Progenitor cell of endocrine pancreas (in vitro differentiated cells): ENCODE measurements around the gene NCAPH2. TPM values are rescaled to one million over a fixed set of nuclear protein-coding genes. Genes with fewer than 3 reads are reported as not detected.

Experiments used
- DNase-seq: peaks from one replicate; pipeline ENCODE4 v3.0.0; 2021; ENCODE audit warnings: low spot score; ENCODE audit not compliant: unreplicated experiment
- H3K27ac Mint-ChIP-seq: 2 replicates; pipeline ENCODE4 v1.8.0; 2021; ENCODE audit warnings: mild to moderate bottlenecking, moderate library complexity, mixed read lengths
- H3K27me3 Mint-ChIP-seq: 2 replicates; pipeline ENCODE4 v1.8.0; 2021; ENCODE audit warnings: mixed read lengths
- H3K36me3 Mint-ChIP-seq: 2 replicates; pipeline ENCODE4 v1.8.0; 2022; ENCODE audit warnings: mixed read lengths; ENCODE audit not compliant: insufficient read depth
- H3K4me1 Mint-ChIP-seq: 2 replicates; pipeline ENCODE4 v1.8.0; 2021; ENCODE audit warnings: low read depth, mixed read lengths
- H3K4me3 Mint-ChIP-seq: 2 replicates; pipeline ENCODE4 v1.8.0; 2021; ENCODE audit warnings: low read depth, mild to moderate bottlenecking, moderate library complexity, mixed read lengths
- H3K9me3 Mint-ChIP-seq: 2 replicates; pipeline ENCODE4 v1.8.0; 2021; ENCODE audit warnings: low read depth, mixed read lengths
- CTCF ChIP-seq: fragments of 200-600 bp; sonication (generic); IDR thresholded peaks from one replicate; pipeline ENCODE4 v1.5.0; 2021; ENCODE audit warnings: antibody characterized with exemption, mild to moderate bottlenecking; ENCODE audit not compliant: unreplicated experiment
- total RNA-seq: library from RNA; stranded (reverse); gene quantifications from 2 replicates; pipeline ENCODE4 v1.2.1, GENCODE V29; 2021

The NCAPH2 gene
- total RNA-seq, 1 donor from 2014 or later = 66.5 TPM

- H3K4me1 Mint-ChIP-seq = no peaks in the 10 kb centered on the region
- no peak overlapping the region for H3K27ac Mint-ChIP-seq
- TF ChIP-seq CTCF = no peak
- H3K27me3 Mint-ChIP-seq = peaks cover 23% of the 10 kb centered on the region
- no peaks in the 10 kb centered on the region for H3K9me3 Mint-ChIP-seq
- H3K36me3 Mint-ChIP-seq = no peaks in the 10 kb centered on the region
- H3K4me3 Mint-ChIP-seq = no peak overlapping the region
- DNase-seq = no peak
These were observed 36.8 kb downstream of the NCAPH2 start for GRCh38 chr22:50544746-50545253.

- Mint-ChIP-seq H3K9me3 (no peaks in the 10 kb centered on the region), H3K27ac (no peak within 1 kb of the TSS), H3K27me3 (peaks cover 21% of the 10 kb centered on the region), H3K4me1 (no peaks in the 10 kb centered on the region), H3K36me3 (no peaks in the 10 kb centered on the region), H3K4me3 (no peak within 1 kb of the TSS)
- DNase-seq = no peak
- no peak for TF ChIP-seq CTCF
These were observed 37.7 kb downstream of the NCAPH2 start, which contains the start of gene KLHDC7B for GRCh38 chr22:50545522-50546325. KLHDC7B (plus strand) TSS chr22:50545899; CDS start chr22:50546244, 345 bp downstream.

- peaks cover 18% of the 10 kb centered on the region for H3K27me3 Mint-ChIP-seq
- no peaks in the 10 kb centered on the region for H3K36me3 Mint-ChIP-seq
- DNase-seq = no peak
- H3K4me3 Mint-ChIP-seq = no peak overlapping the region
- no peaks in the 10 kb centered on the region for H3K4me1 Mint-ChIP-seq
- no peak overlapping the region for H3K27ac Mint-ChIP-seq
- no peak for TF ChIP-seq CTCF
- H3K9me3 Mint-ChIP-seq = no peaks in the 10 kb centered on the region
These were observed 38.6 kb downstream of the NCAPH2 start for GRCh38 chr22:50546326-50547262.

DNA sequence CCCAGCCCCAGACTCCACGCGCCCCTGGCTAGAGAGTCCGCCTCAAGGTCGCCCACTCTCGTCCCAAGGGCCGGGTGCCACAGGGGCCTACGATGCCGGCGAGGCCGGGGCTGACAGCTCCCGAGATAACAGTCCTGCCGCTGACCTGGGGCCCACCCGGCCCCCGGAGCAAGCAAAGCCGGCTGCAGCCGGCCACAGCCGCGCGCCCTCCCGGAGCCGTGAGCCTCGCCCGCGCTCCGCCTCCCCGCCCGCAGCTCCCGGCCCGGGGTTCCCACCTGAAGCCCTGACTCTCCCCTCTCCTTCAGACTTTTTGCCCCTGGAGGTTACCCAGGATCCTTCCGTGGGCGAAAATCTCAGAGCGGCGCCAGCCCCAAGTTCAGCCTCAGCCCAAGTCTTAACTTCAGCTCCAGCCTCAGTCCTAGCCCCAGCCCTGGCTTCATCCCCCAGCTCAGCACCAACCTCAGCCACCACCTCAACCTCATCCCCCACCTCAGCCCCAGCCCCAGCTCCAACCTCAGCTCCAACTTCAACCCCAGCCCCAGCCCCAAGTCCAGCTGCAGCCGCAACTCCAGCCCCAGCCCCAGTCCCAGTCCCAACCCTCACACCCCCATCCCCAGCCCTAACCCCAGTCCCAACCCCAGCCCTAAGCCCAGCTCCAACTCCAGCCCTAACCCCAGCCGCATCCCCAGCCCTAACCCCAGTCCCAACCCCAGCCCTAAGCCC lies 39.4 kb downstream of the NCAPH2 start:
- H3K4me3 Mint-ChIP-seq = no peak overlapping the region
- no peak for DNase-seq
- H3K27ac Mint-ChIP-seq = no peak overlapping the region
- H3K9me3 Mint-ChIP-seq = no peaks in the 10 kb centered on the region
- H3K36me3 Mint-ChIP-seq = no peaks in the 10 kb centered on the region
- no peaks in the 10 kb centered on the region for H3K4me1 Mint-ChIP-seq
- TF ChIP-seq CTCF = no peak
- peaks cover 16% of the 10 kb centered on the region for H3K27me3 Mint-ChIP-seq
